Left colon (tissue), 2 donors: ENCODE results near the gene RRBP1. TPM values are rescaled to one million over a fixed set of nuclear protein-coding genes. Genes with fewer than 3 reads are reported as not detected.
A peak's percentile ranks its signal among the peaks of the same experiment; 100 is the strongest.

Source experiments
- ATAC-seq: fragments of 200-7000 bp; cut with Tn5 transposase; one replicate; pipeline ENCODE4 v1.9.1; 2020; ENCODE audit warnings: mild to moderate bottlenecking, moderate library complexity
- DNase-seq, 2 donors: peaks; one replicate each; pipeline ENCODE4 v3.0.0-alpha.2; 2020
- intact Hi-C, 2 donors: fragments of 100-400 bp; cut with DNase I in 1 of 2; cut with micrococcal nuclease in 1 of 2; formaldehyde crosslinking; loops; one replicate each; pipeline versions ENCODE4 v1.11.2 to v1.14.0; 2022; cut with DNase I, micrococcal nuclease
- total RNA-seq, 2 donors: library from RNA; stranded (reverse); fragmentation: NEBNext Ultra II Directional; extraction: Animal tissue kit (Norgen Biotek cat#: 25700); gene quantifications; one replicate each; pipeline ENCODE4 v1.2.1, GENCODE V29; 2021
- donor health status: DM: no; HTN: no; CAD: no.
- donor health status: DM: yes; HTN: yes; CAD: no.

Gene RRBP1
- total RNA-seq, 2 donors from 2014 or later: 357 to 460 TPM

GRCh38 chr20:17611290-17611539 is 70.8 kb downstream of the RRBP1 start:
- DNase-seq (no peak), ATAC-seq (peak; percentile 54)
- intact Hi-C loops: loop anchor here in 1 of 2 donors (10.0 kb wide), 1 partner anchor 76 kb away; the partner anchor contains the start of gene BFSP1

GRCh38 chr20:17610566-17611289 is 71.3 kb downstream of the RRBP1 start:
- intact Hi-C loops: loop anchor here in 1 of 2 donors (10.0 kb wide), 1 partner anchor 76 kb away; the partner anchor contains the start of gene BFSP1
- ATAC-seq: peak; percentile 53

GRCh38 chr20:17609811-17610377 is 72.1 kb downstream of the RRBP1 start:
- intact Hi-C loops: loop anchor here in 1 of 2 donors (10.0 kb wide), 1 partner anchor 75 kb away; the partner anchor contains the start of gene BFSP1
- no peak for DNase-seq
- ATAC-seq: no peak

More at GRCh38 chr20:17610566-17611289, 71.3 kb downstream of the RRBP1 start:
- DNase-seq: peak; percentile 73 to 82

- no peak for DNase-seq
- intact Hi-C loops: no loop called here
- ATAC-seq: no peak
Observed at GRCh38 chr20:17608701-17609497, 73.1 kb downstream of the RRBP1 start.

GRCh38 chr20:17606001-17606400 is 76.0 kb downstream of the RRBP1 start:
- DNase-seq (no peak), ATAC-seq (no peak)
- intact Hi-C loops: no loop called here

GRCh38 chr20:17605131-17605660 is 76.8 kb downstream of the RRBP1 start:
- DNase-seq (no peak), ATAC-seq (peak; percentile 76)
- intact Hi-C loops: no loop called here

- intact Hi-C loops: loop anchor here in 1 of 2 donors (5.0 kb wide), 1 partner anchor 65 kb away; no protein-coding TSS in a partner anchor
- no peak for ATAC-seq
- DNase-seq: no peak
Observed at GRCh38 chr20:17602493-17602892, 79.5 kb downstream of the RRBP1 start.

GRCh38 chr20:17601957-17602356 is 80.1 kb downstream of the RRBP1 start:
- intact Hi-C loops: loop anchor here in 1 of 2 donors (5.0 kb wide), 1 partner anchor 65 kb away; no protein-coding TSS in a partner anchor
- ATAC-seq: peak; percentile 63
- no peak for DNase-seq

- ATAC-seq (peak; percentile 6), DNase-seq (no peak)
- intact Hi-C loops: no loop called here
Observed at GRCh38 chr20:17598013-17598550, 84.0 kb downstream of the RRBP1 start.

- intact Hi-C loops: no loop called here
- ATAC-seq (no peak), DNase-seq (no peak)
Observed at GRCh38 chr20:17595856-17596255, 86.2 kb downstream of the RRBP1 start.

GRCh38 chr20:17594443-17594842 is 87.6 kb downstream of the RRBP1 start:
- ATAC-seq: peak; percentile 55
- intact Hi-C loops: no loop called here
- DNase-seq: peak in 1 of 2 donors; percentile 54

- intact Hi-C loops: no loop called here
- ATAC-seq (no peak), DNase-seq (no peak)
Observed at GRCh38 chr20:17593902-17594301, 88.1 kb downstream of the RRBP1 start.

- intact Hi-C loops: no loop called here
- DNase-seq (no peak), ATAC-seq (no peak)
Observed at GRCh38 chr20:17590245-17590644, 91.8 kb downstream of the RRBP1 start.

GRCh38 chr20:17589161-17589834 is 92.7 kb downstream of the RRBP1 start:
- intact Hi-C loops: no loop called here
- DNase-seq: no peak
- no peak for ATAC-seq

GRCh38 chr20:17587824-17588223 is 94.2 kb downstream of the RRBP1 start:
- no peak for DNase-seq
- intact Hi-C loops: no loop called here
- ATAC-seq: no peak

- no peak for ATAC-seq
- intact Hi-C loops: no loop called here
- DNase-seq: no peak
Observed at GRCh38 chr20:17587148-17587547, 94.9 kb downstream of the RRBP1 start.

- intact Hi-C loops: no loop called here
- DNase-seq (no peak), ATAC-seq (no peak)
Observed at GRCh38 chr20:17586250-17586649, 95.8 kb downstream of the RRBP1 start.

GRCh38 chr20:17584689-17585088 is 97.4 kb downstream of the RRBP1 start:
- DNase-seq (no peak), ATAC-seq (no peak)
- intact Hi-C loops: no loop called here

GRCh38 chr20:17583126-17583525 is 98.9 kb downstream of the RRBP1 start:
- intact Hi-C loops: no loop called here
- DNase-seq (no peak), ATAC-seq (no peak)
